ENCODE results near the gene FTCDNL1.

The FTCDNL1 gene

DNA sequence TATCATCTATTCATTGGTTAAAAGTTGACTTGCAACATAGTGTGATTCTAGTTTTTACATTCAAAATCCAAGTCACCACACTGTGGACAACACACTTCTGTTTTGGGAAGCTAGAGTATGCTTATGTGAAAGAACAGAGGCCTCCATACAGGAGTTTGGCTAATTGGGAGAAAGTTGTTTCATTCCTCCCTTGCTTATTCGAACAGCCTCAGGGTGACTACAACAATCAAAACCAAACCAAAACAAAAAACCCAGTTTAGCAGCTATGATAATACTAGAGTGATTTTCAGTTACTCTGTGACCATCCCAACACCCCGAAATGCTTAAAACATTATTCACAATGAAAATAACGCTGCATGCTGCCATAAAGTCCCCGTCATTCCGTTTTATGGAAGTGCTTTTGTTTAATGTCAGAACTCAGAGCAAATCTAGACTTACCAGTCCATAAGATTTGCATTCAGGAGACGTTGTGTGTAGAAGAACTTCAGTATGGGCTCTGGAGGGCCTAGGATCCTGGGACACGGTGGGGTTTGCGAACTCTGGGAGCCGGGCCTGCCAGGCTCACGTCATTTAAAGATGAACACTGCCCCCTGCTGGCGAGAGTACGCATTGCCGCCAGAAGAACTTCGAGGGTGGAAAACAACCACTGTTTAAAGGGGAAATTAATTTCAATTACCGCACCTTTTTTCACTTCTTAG lies 111.4 kb downstream of the FTCDNL1 start:
- Histone ChIP-seq H3K36me3 (no peaks in the 10 kb centered on the region), H3K27ac (no peak overlapping the region), H3K9me3 (ENCODE audit: severe bottlenecking) (no peaks in the 10 kb centered on the region), H3K27me3 (ENCODE audit: insufficient read depth, low read depth, severe bottlenecking) (no peaks in the 10 kb centered on the region), H3K4me3 (ENCODE audit: low read depth, low read length) (no peak overlapping the region)
- TF ChIP-seq CTCF (IDR thresholded peaks at IDR 0.05; ENCODE audit: low read depth, low read length): peak; percentile 62
- DNase-seq: peak; percentile 72

- no peaks in the 10 kb centered on the region for H3K9me3 ChIP-seq (ENCODE audit: severe bottlenecking)
- no peak for TF ChIP-seq CTCF (IDR thresholded peaks at IDR 0.05; ENCODE audit: low read depth, low read length)
- no peak overlapping the region for H3K27ac ChIP-seq
- no peak overlapping the region for H3K4me3 ChIP-seq (ENCODE audit: low read depth, low read length)
- H3K36me3 ChIP-seq: no peaks in the 10 kb centered on the region
- H3K27me3 ChIP-seq (ENCODE audit: insufficient read depth, low read depth, severe bottlenecking): no peaks in the 10 kb centered on the region
- DNase-seq: no peak
Measured at GRCh38 chr2:199738727-199739412, 112.1 kb downstream of the FTCDNL1 start.

GRCh38 chr2:199734651-199735050 lies 116.3 kb downstream of the FTCDNL1 start:
- TF ChIP-seq CTCF (IDR thresholded peaks at IDR 0.05; ENCODE audit: low read depth, low read length): no peak
- H3K9me3 ChIP-seq (ENCODE audit: severe bottlenecking): no peaks in the 10 kb centered on the region
- no peaks in the 10 kb centered on the region for H3K27me3 ChIP-seq (ENCODE audit: insufficient read depth, low read depth, severe bottlenecking)
- no peak for DNase-seq
- no peak overlapping the region for H3K27ac ChIP-seq
- no peaks in the 10 kb centered on the region for H3K36me3 ChIP-seq
- H3K4me3 ChIP-seq (ENCODE audit: low read depth, low read length): no peak overlapping the region

GRCh38 chr2:199734011-199734410 lies 117.0 kb downstream of the FTCDNL1 start:
- H3K36me3 ChIP-seq: no peaks in the 10 kb centered on the region

DNA sequence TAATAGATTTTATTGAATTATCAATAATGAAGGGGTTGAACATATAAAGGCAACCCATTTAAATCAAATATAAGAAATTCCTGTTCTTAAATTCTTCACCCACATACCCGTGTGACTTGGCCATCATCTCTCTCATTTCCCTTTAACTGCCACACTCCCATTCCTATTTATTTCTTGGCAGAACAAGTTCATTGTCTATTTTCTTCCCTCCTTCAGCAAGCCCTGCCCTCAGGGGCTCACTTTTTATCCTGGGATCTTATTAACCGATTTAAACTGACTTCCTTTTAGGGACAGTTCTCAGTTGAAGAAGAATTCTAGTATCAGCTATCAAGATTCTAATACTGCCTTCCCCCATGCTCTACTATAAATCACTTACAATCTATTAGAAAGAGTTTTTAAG lies 123.2 kb downstream of the FTCDNL1 start:
- TF ChIP-seq CTCF (IDR thresholded peaks at IDR 0.05; ENCODE audit: low read depth, low read length): no peak
- no peaks in the 10 kb centered on the region for H3K9me3 ChIP-seq (ENCODE audit: severe bottlenecking)
- H3K4me3 ChIP-seq (ENCODE audit: low read depth, low read length): no peak overlapping the region
- no peaks in the 10 kb centered on the region for H3K36me3 ChIP-seq
- no peak for DNase-seq
- H3K27ac ChIP-seq: no peak overlapping the region
- H3K27me3 ChIP-seq (ENCODE audit: insufficient read depth, low read depth, severe bottlenecking): no peaks in the 10 kb centered on the region

More at GRCh38 chr2:199734011-199734410, 117.0 kb downstream of the FTCDNL1 start:
- Histone ChIP-seq H3K4me3 (ENCODE audit: low read depth, low read length) (no peak overlapping the region), H3K9me3 (ENCODE audit: severe bottlenecking) (no peaks in the 10 kb centered on the region), H3K27me3 (ENCODE audit: insufficient read depth, low read depth, severe bottlenecking) (no peaks in the 10 kb centered on the region), H3K27ac (no peak overlapping the region)
- TF ChIP-seq CTCF (IDR thresholded peaks at IDR 0.05; ENCODE audit: low read depth, low read length): no peak
- DNase-seq: no peak

Data from WERI-Rb-1 (cell line).